Epithelial cell of esophagus (primary cell): ENCODE results near the gene GALNTL6.

ENCODE experiments used
- DNase-seq: peaks from one replicate; pipeline ENCODE4 v3.0.0; 2010; ENCODE audit warnings: low read depth
- H3K4me3 ChIP-seq: 2 replicates; pipeline ENCODE4 v1.5.1; 2011; ENCODE audit warnings: mild to moderate bottlenecking, low read length, control low read depth
- TF ChIP-seq, protein P1 (sequence below): IDR thresholded peaks from 2 replicates; pipeline ENCODE4 v1.5.1; 2011; ENCODE audit warnings: low read depth, mild to moderate bottlenecking, low read length, control low read depth, inconsistent platforms; ENCODE audit not compliant: insufficient read depth; ENCODE audit errors: missing control alignments

Gene GALNTL6

DNA sequence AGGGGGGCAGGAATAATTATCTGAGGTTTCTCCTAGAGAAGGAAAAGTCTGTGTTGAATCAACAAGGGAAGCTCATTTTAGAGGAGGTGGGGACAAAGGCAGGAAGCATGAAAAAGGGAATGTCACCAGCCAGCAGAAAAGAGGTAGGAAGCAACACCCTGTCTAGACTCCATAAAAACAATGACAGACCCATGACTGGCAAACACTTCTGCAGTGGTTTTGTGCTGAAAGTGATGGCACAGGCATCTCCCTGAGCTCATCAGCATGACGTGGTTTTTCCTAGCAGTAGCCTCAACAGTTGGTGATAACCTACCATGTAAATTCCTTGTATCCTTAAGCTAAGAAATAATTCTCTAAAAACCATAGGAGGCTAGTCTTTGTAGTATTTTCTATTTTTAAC lies 1244.7 kb downstream of the GALNTL6 start:
- TF ChIP-seq, protein P1, sequence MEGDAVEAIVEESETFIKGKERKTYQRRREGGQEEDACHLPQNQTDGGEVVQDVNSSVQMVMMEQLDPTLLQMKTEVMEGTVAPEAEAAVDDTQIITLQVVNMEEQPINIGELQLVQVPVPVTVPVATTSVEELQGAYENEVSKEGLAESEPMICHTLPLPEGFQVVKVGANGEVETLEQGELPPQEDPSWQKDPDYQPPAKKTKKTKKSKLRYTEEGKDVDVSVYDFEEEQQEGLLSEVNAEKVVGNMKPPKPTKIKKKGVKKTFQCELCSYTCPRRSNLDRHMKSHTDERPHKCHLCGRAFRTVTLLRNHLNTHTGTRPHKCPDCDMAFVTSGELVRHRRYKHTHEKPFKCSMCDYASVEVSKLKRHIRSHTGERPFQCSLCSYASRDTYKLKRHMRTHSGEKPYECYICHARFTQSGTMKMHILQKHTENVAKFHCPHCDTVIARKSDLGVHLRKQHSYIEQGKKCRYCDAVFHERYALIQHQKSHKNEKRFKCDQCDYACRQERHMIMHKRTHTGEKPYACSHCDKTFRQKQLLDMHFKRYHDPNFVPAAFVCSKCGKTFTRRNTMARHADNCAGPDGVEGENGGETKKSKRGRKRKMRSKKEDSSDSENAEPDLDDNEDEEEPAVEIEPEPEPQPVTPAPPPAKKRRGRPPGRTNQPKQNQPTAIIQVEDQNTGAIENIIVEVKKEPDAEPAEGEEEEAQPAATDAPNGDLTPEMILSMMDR = no peak
- DNase-seq = no peak
- no peak overlapping the region for H3K4me3 ChIP-seq

DNA sequence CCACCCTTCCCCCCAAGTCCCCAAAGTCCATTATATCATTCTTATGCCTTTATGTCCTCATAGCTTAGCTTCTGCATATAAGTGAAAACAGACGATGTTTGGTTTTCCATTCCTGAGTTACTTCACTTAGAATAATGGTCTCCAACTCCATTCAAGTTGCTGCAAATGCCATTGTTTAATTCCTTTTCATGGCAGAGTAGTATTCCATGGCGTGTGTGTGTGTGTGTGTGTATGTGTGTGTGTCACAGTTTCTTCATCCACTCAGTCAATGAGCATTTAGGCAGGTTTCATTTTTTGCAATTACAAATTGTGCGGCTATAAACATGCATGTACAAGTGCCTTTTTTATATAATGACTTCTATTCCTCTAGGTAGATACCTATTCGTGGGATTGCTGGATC lies 1248.0 kb downstream of the GALNTL6 start:
- TF ChIP-seq, protein P1 = no peak
- H3K4me3 ChIP-seq = no peak overlapping the region
- no peak for DNase-seq

DNA sequence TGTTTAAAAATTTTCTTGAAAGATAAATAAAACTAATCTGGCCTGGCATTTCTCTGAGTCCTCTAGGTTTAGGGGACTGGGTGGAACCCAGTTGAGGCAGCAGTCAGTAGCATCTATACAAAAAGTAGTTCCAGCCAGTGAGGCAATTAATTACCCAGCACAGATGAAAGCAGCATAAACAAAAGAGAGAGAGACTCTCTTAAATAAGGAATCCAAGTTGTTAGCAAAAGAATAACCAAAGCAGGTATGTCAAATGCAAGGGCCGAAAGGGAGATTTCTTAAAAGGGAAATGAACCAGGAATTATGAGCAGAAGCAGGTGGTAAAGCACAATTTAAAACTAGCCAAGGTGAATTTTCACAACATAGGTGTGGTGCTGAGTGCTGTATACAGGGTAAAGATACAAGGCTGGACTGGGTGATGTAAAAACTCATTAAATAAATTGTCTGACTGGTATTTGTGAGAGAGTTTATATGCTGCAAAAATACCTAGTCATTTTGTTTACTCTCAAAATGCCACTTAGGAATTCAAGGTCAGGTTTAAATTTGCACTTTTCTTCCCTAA lies 1260.8 kb downstream of the GALNTL6 start:
- no peak for DNase-seq
- no peak overlapping the region for H3K4me3 ChIP-seq
- TF ChIP-seq, protein P1 = no peak

DNA sequence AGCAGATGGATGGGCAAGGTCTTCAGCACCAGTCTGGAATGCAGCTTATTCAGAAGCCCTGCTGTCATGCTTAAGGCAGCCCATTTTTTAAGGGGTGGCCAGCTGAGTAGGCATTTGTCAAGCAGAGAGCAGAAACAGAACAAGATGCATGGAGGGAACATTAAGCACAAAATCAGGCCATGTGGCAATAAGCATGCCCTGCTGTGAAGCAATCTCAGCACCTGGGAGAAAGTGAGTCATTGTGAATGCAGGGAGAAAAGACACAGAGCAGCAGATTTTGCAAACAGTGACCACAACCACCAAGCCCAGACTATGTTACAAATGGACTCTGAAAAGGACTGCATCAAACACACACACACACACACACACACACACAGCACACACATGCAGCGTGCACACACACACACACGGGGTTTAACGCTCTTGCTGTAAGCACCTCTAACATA lies 1261.3 kb downstream of the GALNTL6 start:
- no peak overlapping the region for H3K4me3 ChIP-seq
- peak; percentile 96 for DNase-seq
- TF ChIP-seq, protein P1 = no peak

DNA sequence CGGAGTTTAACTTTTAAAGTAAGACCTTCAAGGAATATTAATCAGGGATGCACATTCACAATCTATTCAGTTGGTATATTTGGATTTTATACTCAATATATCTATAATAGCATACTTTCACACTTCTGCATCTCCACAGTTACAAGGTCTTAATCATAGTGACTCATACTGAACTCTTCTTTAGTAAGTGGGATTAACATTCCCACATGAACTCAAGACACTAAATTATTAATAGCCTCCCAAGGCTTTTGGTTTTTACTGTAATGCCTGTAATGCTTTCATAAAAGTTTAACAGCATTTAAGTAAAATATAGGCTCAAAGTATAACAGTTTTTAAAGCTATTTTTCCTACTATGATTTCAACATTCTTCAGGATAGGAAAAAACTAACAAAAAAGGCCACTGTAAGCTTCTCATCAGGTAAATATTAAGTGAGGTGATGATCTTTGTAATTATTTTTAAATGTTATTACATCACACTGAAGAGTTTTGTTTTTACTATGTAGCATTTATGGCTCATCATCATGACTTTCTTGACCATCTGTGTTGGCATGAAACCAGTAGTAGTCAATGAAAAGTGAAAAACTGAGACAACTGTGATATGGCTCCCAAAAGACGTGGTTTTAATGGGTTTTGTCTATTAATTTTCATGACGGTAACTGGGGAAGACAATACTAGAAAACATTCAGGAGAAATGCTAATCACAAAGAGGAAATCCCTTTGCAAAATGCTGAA lies 1263.9 kb downstream of the GALNTL6 start:
- TF ChIP-seq, protein P1 = no peak
- peak; percentile 60 for DNase-seq
- no peak overlapping the region for H3K4me3 ChIP-seq

DNA sequence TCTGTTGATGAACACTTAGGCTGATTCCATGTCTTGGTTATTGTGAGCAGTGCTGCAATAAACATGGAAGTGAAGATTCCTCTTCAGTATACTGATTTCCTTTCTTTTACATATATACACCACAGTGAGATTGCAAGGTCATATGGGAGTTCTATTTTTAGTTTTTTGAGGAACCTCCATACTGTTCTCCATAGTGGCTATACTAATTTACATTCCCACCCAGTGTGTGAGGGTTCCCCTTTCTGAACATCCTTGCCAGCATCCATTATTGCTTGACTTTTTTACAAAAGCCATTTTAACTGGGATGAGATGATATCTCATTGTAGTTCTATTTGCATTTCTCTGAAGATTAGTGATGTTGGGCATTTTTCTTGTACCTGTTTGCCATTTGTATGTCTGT lies 1274.9 kb downstream of the GALNTL6 start:
- no peak overlapping the region for H3K4me3 ChIP-seq
- TF ChIP-seq, protein P1 = no peak
- no peak for DNase-seq
